Caco-2 (cell line): ENCODE results near the gene B3GLCT. TPM values are rescaled to one million over a fixed set of nuclear protein-coding genes. Genes with fewer than 3 reads are reported as not detected.

Source experiments
- BruUV-seq: library from RNA; stranded (reverse); fragments of 400-500 nt; replicated peaks from 2 replicates; lab custom pipeline; 2021; lab: Mats Ljungman, UMichigan
- CTCF ChIA-PET: fragments of 300-600 bp; sonication (Branson Sonifier 250); formaldehyde crosslinking; loops from one replicate; lab custom pipeline; 2022; ENCODE audit warnings: antibody characterized with exemption; lab: Charles Lee
- POLR2A ChIA-PET: fragments of 300-600 bp; sonication (Branson Sonifier 250); formaldehyde crosslinking; loops from one replicate; lab custom pipeline; 2022; ENCODE audit warnings: antibody characterized with exemption; lab: Charles Lee
- DNase-seq, 2 experiments: peaks; one replicate each; pipeline versions ENCODE4 v3.0.0 to v3.0.0-alpha.2; 2020 to 2022
- H3K27me3 ChIP-seq: replicated peaks from 2 replicates; pipeline ENCODE4 v1.6.0; 2011; ENCODE audit warnings: low read length; ENCODE audit not compliant: control insufficient read depth, insufficient read depth
- H3K36me3 ChIP-seq: 2 replicates; pipeline ENCODE4 v1.5.1; 2011; ENCODE audit warnings: low read length; ENCODE audit not compliant: control insufficient read depth, insufficient read depth
- H3K4me1 ChIP-seq: fragments of 250-450 bp; sonication (Bioruptor Pico); 2 replicates; pipeline ENCODE4 v1.5.1; 2020; ENCODE audit warnings: mild to moderate bottlenecking
- H3K4me3 ChIP-seq: 2 replicates; pipeline ENCODE4 v1.5.1; 2011; ENCODE audit warnings: low read depth, mild to moderate bottlenecking, control low read depth, low read length
- H3K9me3 ChIP-seq: fragments of 250-450 bp; sonication (Bioruptor Pico); 2 replicates; pipeline ENCODE4 v1.5.1; 2020; ENCODE audit warnings: mild to moderate bottlenecking, moderate library complexity
- H3K27ac Mint-ChIP-seq: one replicate; pipeline ENCODE4 v1.8.0; 2022; ENCODE audit warnings: mixed read lengths; ENCODE audit not compliant: unreplicated experiment
- H3K27me3 Mint-ChIP-seq: one replicate; pipeline ENCODE4 v1.8.0; 2022; ENCODE audit warnings: mixed read lengths; ENCODE audit not compliant: insufficient read depth, unreplicated experiment
- H3K36me3 Mint-ChIP-seq: one replicate; pipeline ENCODE4 v1.8.0; 2022; ENCODE audit warnings: mild to moderate bottlenecking, mixed read lengths; ENCODE audit not compliant: insufficient read depth, unreplicated experiment
- H3K4me1 Mint-ChIP-seq: one replicate; pipeline ENCODE4 v1.8.0; 2022; ENCODE audit warnings: low read depth, mixed read lengths; ENCODE audit not compliant: unreplicated experiment
- H3K4me3 Mint-ChIP-seq: one replicate; pipeline ENCODE4 v1.8.0; 2022; ENCODE audit warnings: mild to moderate bottlenecking, moderate library complexity, mixed read lengths; ENCODE audit not compliant: unreplicated experiment
- H3K9me3 Mint-ChIP-seq: one replicate; pipeline ENCODE4 v1.8.0; 2022; ENCODE audit warnings: mixed read lengths; ENCODE audit not compliant: unreplicated experiment
- intact Hi-C: fragments of 100-400 bp; cut with micrococcal nuclease; formaldehyde crosslinking; loops from one replicate; pipeline ENCODE4 v1.10.0; 2022; ENCODE audit not compliant: unreplicated experiment
- total RNA-seq: library from RNA; stranded (reverse); gene quantifications from 2 replicates; pipeline ENCODE4 v1.2.3, GENCODE V29; 2022
- TF ChIP-seq, protein P1 (sequence below), 2 experiments: fragments of 200-600 bp in 1 of 2; IDR thresholded peaks; 1 replicate in 1 of 2; 2 replicates in 1 of 2; pipeline versions ENCODE4 v1.5.1 to v1.8.0; 2011 to 2022; ENCODE audit warnings: antibody characterized with exemption in 1 of 2, control low read depth in 1 of 2, inconsistent platforms in 1 of 2, low read depth in 1 of 2, low read length in 1 of 2, mild to moderate bottlenecking in 1 of 2, moderate library complexity in 1 of 2; ENCODE audit not compliant: insufficient read depth in 1 of 2, severe bottlenecking in 1 of 2, unreplicated experiment in 1 of 2

Gene B3GLCT
- total RNA-seq, 1 experiment from 2014 or later = 4.5 TPM

DNA sequence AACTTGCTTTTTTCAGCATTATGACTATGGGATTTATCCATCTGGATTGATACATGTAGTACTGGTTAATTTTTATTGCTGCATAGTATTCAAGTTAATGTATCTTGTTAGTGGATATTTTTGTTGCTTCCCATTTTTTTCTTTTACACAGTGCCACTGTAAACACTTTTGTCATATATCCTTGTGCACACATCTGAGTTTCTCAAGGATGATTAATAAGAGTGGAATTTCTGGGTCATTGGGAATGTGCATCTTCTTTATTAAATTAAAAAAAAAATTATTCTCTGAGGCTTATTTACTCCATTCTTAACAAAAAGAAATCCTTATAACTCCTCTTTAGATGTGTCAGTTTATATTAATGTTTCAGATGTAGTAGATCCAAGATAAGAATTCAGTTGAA, 27.3 kb downstream of the B3GLCT start:
- intact Hi-C loops = no loop called here
- H3K4me3 Mint-ChIP-seq = no peak overlapping the region
- no peaks in the 10 kb centered on the region for H3K27me3 Mint-ChIP-seq
- no peaks in the 10 kb centered on the region; the same call in 1 of the 2 replicates for H3K4me1 ChIP-seq
- DNase-seq = no peak
- no peak overlapping the region for H3K27ac Mint-ChIP-seq
- H3K4me1 Mint-ChIP-seq = peaks cover 21% of the 10 kb centered on the region
- no peaks in the 10 kb centered on the region for H3K36me3 ChIP-seq
- ChIA-PET POLR2A (no interaction called here), CTCF (no interaction called here)
- no peak overlapping the region for H3K4me3 ChIP-seq
- no peaks in the 10 kb centered on the region for H3K36me3 Mint-ChIP-seq
- BruUV-seq = no TSS peak
- no peaks in the 10 kb centered on the region for H3K9me3 ChIP-seq
- H3K27me3 ChIP-seq = no peaks in the 10 kb centered on the region
- TF ChIP-seq, protein P1, sequence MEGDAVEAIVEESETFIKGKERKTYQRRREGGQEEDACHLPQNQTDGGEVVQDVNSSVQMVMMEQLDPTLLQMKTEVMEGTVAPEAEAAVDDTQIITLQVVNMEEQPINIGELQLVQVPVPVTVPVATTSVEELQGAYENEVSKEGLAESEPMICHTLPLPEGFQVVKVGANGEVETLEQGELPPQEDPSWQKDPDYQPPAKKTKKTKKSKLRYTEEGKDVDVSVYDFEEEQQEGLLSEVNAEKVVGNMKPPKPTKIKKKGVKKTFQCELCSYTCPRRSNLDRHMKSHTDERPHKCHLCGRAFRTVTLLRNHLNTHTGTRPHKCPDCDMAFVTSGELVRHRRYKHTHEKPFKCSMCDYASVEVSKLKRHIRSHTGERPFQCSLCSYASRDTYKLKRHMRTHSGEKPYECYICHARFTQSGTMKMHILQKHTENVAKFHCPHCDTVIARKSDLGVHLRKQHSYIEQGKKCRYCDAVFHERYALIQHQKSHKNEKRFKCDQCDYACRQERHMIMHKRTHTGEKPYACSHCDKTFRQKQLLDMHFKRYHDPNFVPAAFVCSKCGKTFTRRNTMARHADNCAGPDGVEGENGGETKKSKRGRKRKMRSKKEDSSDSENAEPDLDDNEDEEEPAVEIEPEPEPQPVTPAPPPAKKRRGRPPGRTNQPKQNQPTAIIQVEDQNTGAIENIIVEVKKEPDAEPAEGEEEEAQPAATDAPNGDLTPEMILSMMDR (IDR thresholded peaks at IDR 0.05; ENCODE audit: insufficient read depth in 1 of 2, low read depth in 1 of 2, low read length in 1 of 2, severe bottlenecking in 1 of 2, unreplicated experiment in 1 of 2) = no peak
- no peaks in the 10 kb centered on the region for H3K9me3 Mint-ChIP-seq

DNA sequence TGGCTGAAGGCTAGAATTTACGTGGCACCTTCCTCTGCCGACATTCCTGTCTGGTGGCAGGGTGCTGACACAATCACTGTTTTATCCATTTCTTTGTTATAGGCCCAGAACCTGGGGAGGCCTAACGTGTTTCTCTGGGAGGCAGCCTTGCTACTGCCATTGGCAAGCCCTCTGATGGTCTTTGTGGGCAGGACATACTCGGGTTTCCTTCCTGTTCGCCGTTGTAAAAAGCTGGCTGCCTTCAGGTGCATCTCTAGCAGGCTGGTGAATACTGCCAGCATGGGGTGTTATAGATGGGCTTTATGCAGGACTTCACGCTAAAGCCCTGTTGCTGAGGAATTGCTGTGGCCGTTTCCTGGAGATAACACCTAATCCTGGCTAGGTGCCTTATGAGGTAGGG, 28.1 kb downstream of the B3GLCT start:
- CTCF ChIA-PET = interaction anchor here (0.6 kb wide), 1 partner anchor 10 kb away, joined by 5 read pairs; no protein-coding TSS in a partner anchor
- Mint-ChIP-seq H3K4me1 (peaks cover 21% of the 10 kb centered on the region), H3K9me3 (no peaks in the 10 kb centered on the region), H3K27me3 (no peaks in the 10 kb centered on the region), H3K27ac (no peak overlapping the region), H3K36me3 (no peaks in the 10 kb centered on the region), H3K4me3 (no peak overlapping the region)
- H3K9me3 ChIP-seq = no peaks in the 10 kb centered on the region
- TF ChIP-seq, protein P1 (IDR thresholded peaks at IDR 0.05; ENCODE audit: insufficient read depth in 1 of 2, low read depth in 1 of 2, low read length in 1 of 2, severe bottlenecking in 1 of 2, unreplicated experiment in 1 of 2) = no peak
- H3K36me3 ChIP-seq = no peaks in the 10 kb centered on the region
- POLR2A ChIA-PET = no interaction called here
- H3K27me3 ChIP-seq = no peaks in the 10 kb centered on the region
- intact Hi-C loops = no loop called here
- no peak overlapping the region for H3K4me3 ChIP-seq
- H3K4me1 ChIP-seq = no peaks in the 10 kb centered on the region; the same call in 1 of the 2 replicates
- no peak for DNase-seq
- BruUV-seq = no TSS peak

DNA sequence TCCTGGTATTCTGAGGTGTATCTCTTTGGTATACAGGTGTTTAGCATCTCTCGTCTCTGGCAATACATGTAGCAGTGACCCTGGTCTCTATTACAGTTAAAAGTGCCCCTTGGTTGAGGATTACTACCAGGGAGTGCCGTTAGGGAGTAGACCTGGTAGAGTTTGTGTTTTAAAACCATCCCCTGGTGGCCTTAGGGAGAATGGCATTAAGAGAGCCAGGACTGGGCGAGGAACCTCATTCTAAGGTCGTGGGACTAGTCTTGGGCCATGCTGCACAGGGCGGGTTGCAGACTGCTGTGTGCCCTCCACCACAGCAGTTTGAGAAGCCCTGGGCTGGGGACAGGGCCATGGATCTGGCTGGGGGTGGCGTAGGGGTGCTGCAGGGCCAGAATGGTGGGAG, 35.0 kb downstream of the B3GLCT start:
- TF ChIP-seq, protein P1 (IDR thresholded peaks at IDR 0.05; ENCODE audit: insufficient read depth in 1 of 2, low read depth in 1 of 2, low read length in 1 of 2, severe bottlenecking in 1 of 2, unreplicated experiment in 1 of 2) = peak in 1 of 2 experiments; percentile 23
- H3K9me3 Mint-ChIP-seq = no peaks in the 10 kb centered on the region
- no peak for DNase-seq
- no peaks in the 10 kb centered on the region for H3K27me3 Mint-ChIP-seq
- H3K4me1 Mint-ChIP-seq = no peaks in the 10 kb centered on the region
- ChIA-PET POLR2A (no interaction called here), CTCF (no interaction called here)
- H3K4me3 ChIP-seq = no peak overlapping the region
- H3K4me3 Mint-ChIP-seq = no peak overlapping the region
- H3K4me1 ChIP-seq = no peaks in the 10 kb centered on the region
- H3K36me3 Mint-ChIP-seq = no peaks in the 10 kb centered on the region
- intact Hi-C loops = loop anchor here (5.0 kb wide), 1 partner anchor 508 kb away; no protein-coding TSS in a partner anchor
- H3K27me3 ChIP-seq = no peaks in the 10 kb centered on the region
- BruUV-seq = no TSS peak
- no peaks in the 10 kb centered on the region for H3K36me3 ChIP-seq
- H3K9me3 ChIP-seq = no peaks in the 10 kb centered on the region
- H3K27ac Mint-ChIP-seq = no peak overlapping the region
